GM19438 (cell line): ENCODE results near the gene CDCA7L.
A peak's percentile ranks its signal among the peaks of the same experiment; 100 is the strongest.
"Not testable (repeated sequence)": the region's sequence is repeated elsewhere in the genome, so short reads cannot be mapped to it uniquely, and the experiment has no call there.

Experiments
- ATAC-seq: cut with Tn5 transposase; IDR thresholded peaks from one replicate; pipeline ENCODE4 v1.9.1; 2021; ENCODE audit warnings: low read depth; ENCODE audit not compliant: unreplicated experiment

The CDCA7L gene

GRCh38 chr7:21946222-21946709 lies 567 bp upstream of the CDCA7L start:
- no peak for ATAC-seq

- no peak for ATAC-seq
Measured at GRCh38 chr7:21944616-21945453, 864 bp downstream of the CDCA7L start.

- no peak for ATAC-seq
Measured at GRCh38 chr7:21943436-21943835, 2.3 kb downstream of the CDCA7L start.

- ATAC-seq: no peak
Measured at GRCh38 chr7:21942955-21943354, 2.7 kb downstream of the CDCA7L start.

GRCh38 chr7:21941611-21942141 lies 4.0 kb downstream of the CDCA7L start:
- no peak for ATAC-seq

- no peak for ATAC-seq
Measured at GRCh38 chr7:21939858-21940372, 5.8 kb downstream of the CDCA7L start.

GRCh38 chr7:21939136-21939857 lies 6.4 kb downstream of the CDCA7L start:
- ATAC-seq: peak; percentile 50

- no peak for ATAC-seq
Measured at GRCh38 chr7:21938463-21938862, 7.2 kb downstream of the CDCA7L start.

- no peak for ATAC-seq
Measured at GRCh38 chr7:21934808-21935207, 10.9 kb downstream of the CDCA7L start.

- ATAC-seq: not testable (repeated sequence)
Measured at GRCh38 chr7:21933293-21933692, 12.4 kb downstream of the CDCA7L start.

- ATAC-seq: no peak
Measured at GRCh38 chr7:21927693-21928092, 18.0 kb downstream of the CDCA7L start.

GRCh38 chr7:21926448-21926847 lies 19.3 kb downstream of the CDCA7L start:
- ATAC-seq: no peak

GRCh38 chr7:21923658-21924057 lies 22.0 kb downstream of the CDCA7L start:
- ATAC-seq: no peak

- no peak for ATAC-seq
Measured at GRCh38 chr7:21922605-21923004, 23.1 kb downstream of the CDCA7L start.

- no peak for ATAC-seq
Measured at GRCh38 chr7:21920936-21921335, 24.8 kb downstream of the CDCA7L start.

GRCh38 chr7:21918216-21918615 lies 27.5 kb downstream of the CDCA7L start:
- ATAC-seq: no peak

- ATAC-seq: no peak
Measured at GRCh38 chr7:21916629-21917028, 29.1 kb downstream of the CDCA7L start.

GRCh38 chr7:21916176-21916575 lies 29.5 kb downstream of the CDCA7L start:
- no peak for ATAC-seq

GRCh38 chr7:21915140-21915539 lies 30.6 kb downstream of the CDCA7L start:
- ATAC-seq: no peak

- no peak for ATAC-seq
Measured at GRCh38 chr7:21914671-21915070, 31.0 kb downstream of the CDCA7L start.
